HK-2 (cell line): ENCODE measurements around the gene MBNL1.
"Not testable (repeated sequence)": the region's sequence is repeated elsewhere in the genome, so short reads cannot be mapped to it uniquely, and the experiment has no call there.

ENCODE experiments used
- DNase-seq: peaks from one replicate; pipeline ENCODE4 v3.0.0-alpha.2; 2018; ENCODE audit not compliant: unreplicated experiment

MBNL1 gene

GRCh38 chr3:152350139-152350538 lies 81.4 kb downstream of the MBNL1 start:
- no peak for DNase-seq

GRCh38 chr3:152350776-152351175 lies 82.0 kb downstream of the MBNL1 start:
- no peak for DNase-seq

- no peak for DNase-seq
Measured at GRCh38 chr3:152352554-152352953, 83.8 kb downstream of the MBNL1 start.

- no peak for DNase-seq
Measured at GRCh38 chr3:152353578-152353977, 84.8 kb downstream of the MBNL1 start.

- DNase-seq: no peak
Measured at GRCh38 chr3:152355744-152356665, 87.3 kb downstream of the MBNL1 start.

- no peak for DNase-seq
Measured at GRCh38 chr3:152356870-152357276, 88.1 kb downstream of the MBNL1 start.

GRCh38 chr3:152357587-152357986 lies 88.9 kb downstream of the MBNL1 start:
- no peak for DNase-seq

GRCh38 chr3:152359385-152360248 lies 90.9 kb downstream of the MBNL1 start:
- no peak for DNase-seq

GRCh38 chr3:152360302-152360701 lies 91.6 kb downstream of the MBNL1 start:
- DNase-seq: no peak

GRCh38 chr3:152360966-152361365 lies 92.2 kb downstream of the MBNL1 start:
- DNase-seq: no peak

- no peak for DNase-seq
Measured at GRCh38 chr3:152362086-152362485, 93.4 kb downstream of the MBNL1 start.

- no peak for DNase-seq
Measured at GRCh38 chr3:152364237-152364636, 95.5 kb downstream of the MBNL1 start.

- DNase-seq: no peak
Measured at GRCh38 chr3:152365126-152365525, 96.4 kb downstream of the MBNL1 start.

- no peak for DNase-seq
Measured at GRCh38 chr3:152365766-152366593, 97.3 kb downstream of the MBNL1 start.

- not testable (repeated sequence) for DNase-seq
Measured at GRCh38 chr3:152367192-152367591, 98.5 kb downstream of the MBNL1 start.

- not testable (repeated sequence) for DNase-seq
Measured at GRCh38 chr3:152372633-152373032, 103.9 kb downstream of the MBNL1 start.

GRCh38 chr3:152373379-152373778 lies 104.7 kb downstream of the MBNL1 start:
- DNase-seq: no peak

GRCh38 chr3:152374262-152374990 lies 105.7 kb downstream of the MBNL1 start:
- DNase-seq: no peak

GRCh38 chr3:152375546-152375945 lies 106.8 kb downstream of the MBNL1 start:
- no peak for DNase-seq

GRCh38 chr3:152376351-152377183 lies 107.8 kb downstream of the MBNL1 start:
- no peak for DNase-seq
